HUES64 (cell line): Measurements from ENCODE around the gene SEMA7A.
"Not testable (repeated sequence)": the region's sequence is repeated elsewhere in the genome, so short reads cannot be mapped to it uniquely, and the experiment has no call there.

Experiments
- H3K27ac ChIP-seq: 2 replicates; pipeline ENCODE4 v1.7.0; 2013; ENCODE audit warnings: low read depth, low read length, inconsistent platforms
- H3K27me3 ChIP-seq: 2 replicates; pipeline ENCODE4 v1.6.1; 2013; ENCODE audit warnings: mild to moderate bottlenecking, low read length; ENCODE audit not compliant: insufficient read depth
- H3K36me3 ChIP-seq: 2 replicates; pipeline ENCODE4 v1.6.1; 2013; ENCODE audit warnings: mild to moderate bottlenecking, low read length; ENCODE audit not compliant: insufficient read depth
- H3K4me1 ChIP-seq: 2 replicates; pipeline ENCODE4 v1.6.1; 2013; ENCODE audit warnings: mild to moderate bottlenecking, low read length, moderate library complexity; ENCODE audit not compliant: insufficient read depth
- H3K4me3 ChIP-seq: 2 replicates; pipeline ENCODE4 v1.5.1; 2013; ENCODE audit warnings: mild to moderate bottlenecking, low read length, moderate library complexity
- H3K9ac ChIP-seq: 2 replicates; pipeline ENCODE4 v1.6.1; 2013; ENCODE audit warnings: mild to moderate bottlenecking, low read depth, low read length
- H3K9me3 ChIP-seq: 2 replicates; pipeline ENCODE4 v1.6.1; 2013; ENCODE audit warnings: low read depth, low read length; ENCODE audit not compliant: insufficient read depth
- WGBS: fragments of 150-250, 120-280 bp; methylation state at CpG from one replicate; pipeline ENCODE4 v1.1.7; 2013; ENCODE audit warnings: missing lambda C conversion rate; 5-methylcytosine and 5-hydroxymethylcytosine counted together

SEMA7A gene

DNA sequence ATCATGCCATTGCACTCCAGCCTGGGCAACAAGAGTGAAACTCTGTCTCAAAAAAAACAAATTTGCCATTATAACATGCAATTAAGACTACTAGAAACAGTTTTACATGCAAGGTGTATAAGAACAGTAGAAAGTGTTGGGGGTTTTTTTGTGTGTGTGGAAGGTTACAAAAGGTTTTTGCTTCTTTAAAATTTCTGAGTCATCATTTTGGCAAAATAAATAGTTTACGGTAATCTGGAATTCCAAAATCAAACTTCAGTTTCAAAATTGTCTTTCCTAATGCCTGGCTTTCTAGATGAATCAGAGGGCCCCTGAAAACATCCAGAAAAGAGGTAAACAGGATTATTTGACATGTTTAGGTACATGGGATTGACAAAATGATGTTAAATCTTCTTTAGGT, 72.9 kb downstream of the SEMA7A start:
- not testable (repeated sequence) for H3K4me3 ChIP-seq, H3K9ac ChIP-seq, H3K9me3 ChIP-seq, H3K27ac ChIP-seq, H3K36me3 ChIP-seq
- Histone ChIP-seq H3K4me1 (peaks cover 25% of the 10 kb centered on the region), H3K27me3 (peaks cover 18% of the 10 kb centered on the region)
- 75% methylated on average over 1 of the region's 1 CpG for WGBS

DNA sequence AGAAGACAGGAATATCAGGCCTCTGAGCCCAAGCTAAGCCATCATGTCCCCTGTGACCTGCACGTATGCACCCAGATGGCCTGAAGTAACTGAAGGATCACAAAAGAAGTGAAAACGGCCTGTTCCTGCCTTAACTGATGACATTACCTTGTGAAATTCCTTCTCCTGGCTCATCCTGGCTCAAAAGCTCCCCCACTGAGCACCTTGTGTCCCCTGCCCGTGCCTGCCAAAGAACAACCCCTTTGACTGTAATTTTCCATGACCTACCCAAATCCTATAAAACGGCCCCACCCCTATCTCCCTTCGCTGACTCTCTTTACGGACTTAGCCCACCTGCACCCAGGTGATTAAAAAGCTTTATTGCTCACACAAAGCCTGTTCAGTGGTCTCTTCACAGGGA, 74.4 kb downstream of the SEMA7A start:
- not testable (repeated sequence) for H3K36me3 ChIP-seq, H3K9me3 ChIP-seq, H3K4me3 ChIP-seq, H3K27me3 ChIP-seq
- Histone ChIP-seq H3K9ac (peak overlapping the region; percentile 14; the same call in 1 of the 2 replicates), H3K4me1 (peaks cover 16% of the 10 kb centered on the region), H3K27ac (peak overlapping the region; percentile 64; the same call in 1 of the 2 replicates)
- 15% methylated on average over 6 of the region's 6 CpGs for WGBS
